HepG2 (cell line): Measurements from ENCODE around the gene C2orf74. TPM values are rescaled to one million over a fixed set of nuclear protein-coding genes. Genes with fewer than 3 reads are reported as not detected.

ENCODE experiments used
- AGO2 ChIP-seq: fragments of 200-400 bp; formaldehyde crosslinking; optimal IDR thresholded peaks from 2 replicates; pipeline ENCODE3; 2017; ENCODE audit warnings: mild to moderate bottlenecking, low read depth, low read length, moderate library complexity
- ATF5 ChIP-seq: sonication (generic); formaldehyde crosslinking; IDR thresholded peaks from 2 replicates; pipeline ENCODE4 v1.4.0; 2020; ENCODE audit warnings: mild to moderate bottlenecking, low read depth, missing genetic modification reagents
- CBX1 ChIP-seq: IDR thresholded peaks from one replicate; pipeline ENCODE4 v1.6.1; 2016; ENCODE audit warnings: antibody characterized with exemption, low read depth
- E2F1 ChIP-seq: sonication (generic); formaldehyde crosslinking; IDR thresholded peaks from 2 replicates; pipeline ENCODE4 v1.5.0; 2020; ENCODE audit warnings: missing genetic modification reagents
- GABPA ChIP-seq, 2 experiments: IDR thresholded peaks; 2 replicates each; pipeline ENCODE4 v1.6.1; 2011 to 2016; ENCODE audit warnings: low read depth in 2 of 2, low read length in 1 of 2, missing biosample characterization in 1 of 2, missing genetic modification characterization in 1 of 2
- GMEB1 ChIP-seq: sonication (generic); formaldehyde crosslinking; IDR thresholded peaks from 2 replicates; pipeline ENCODE4 v1.5.1; 2020; ENCODE audit warnings: missing genetic modification reagents, mild to moderate bottlenecking, borderline replicate concordance
- HDAC2 ChIP-seq: sonication (generic); formaldehyde crosslinking; IDR thresholded peaks from 2 replicates; pipeline ENCODE4 v1.4.0; 2020; ENCODE audit warnings: missing genetic modification reagents
- HES4 ChIP-seq: sonication (generic); formaldehyde crosslinking; IDR thresholded peaks from 2 replicates; pipeline ENCODE4 v1.9.0; 2021; ENCODE audit warnings: mild to moderate bottlenecking, missing genetic modification reagents, borderline replicate concordance
- HOMEZ ChIP-seq: IDR thresholded peaks from 2 replicates; pipeline ENCODE4 v1.6.1; 2016; ENCODE audit warnings: low read depth
- KAT8 ChIP-seq: IDR thresholded peaks from 2 replicates; pipeline ENCODE4 v1.6.1; 2016; ENCODE audit warnings: missing genetic modification reagents, missing compliant biosample characterization
- ONECUT2 ChIP-seq: sonication (generic); formaldehyde crosslinking; IDR thresholded peaks from 2 replicates; pipeline ENCODE4 v1.4.0; 2020; ENCODE audit warnings: missing genetic modification reagents
- PATZ1 ChIP-seq: sonication (generic); formaldehyde crosslinking; IDR thresholded peaks from 2 replicates; pipeline ENCODE4 v1.4.0; 2020; ENCODE audit warnings: missing genetic modification reagents
- PHF20 ChIP-seq: sonication (generic); formaldehyde crosslinking; IDR thresholded peaks from 2 replicates; pipeline ENCODE4 v1.5.0; 2020; ENCODE audit warnings: mild to moderate bottlenecking, missing genetic modification reagents
- RELA ChIP-seq: sonication (generic); formaldehyde crosslinking; IDR thresholded peaks from 2 replicates; pipeline ENCODE4 v1.4.0; 2020; ENCODE audit warnings: missing genetic modification reagents
- SIN3B ChIP-seq: fragments of 150-350 bp; IDR thresholded peaks from 2 replicates; pipeline ENCODE4 v1.6.1; 2014; ENCODE audit warnings: low read length
- TFDP2 ChIP-seq: sonication (generic); formaldehyde crosslinking; IDR thresholded peaks from 2 replicates; pipeline ENCODE4 v1.4.0; 2020; ENCODE audit warnings: missing genetic modification reagents
- ZFP36 ChIP-seq: fragments of 150-350 bp; IDR thresholded peaks from 2 replicates; pipeline ENCODE4 v1.6.1; 2018; ENCODE audit warnings: borderline replicate concordance, low read length, low read depth; ENCODE audit not compliant: partially characterized antibody
- ZNF234 ChIP-seq: sonication (generic); formaldehyde crosslinking; conservative IDR thresholded peaks from 2 replicates; pipeline ENCODE4 v1.5.1; 2020; ENCODE audit warnings: mild to moderate bottlenecking, missing genetic modification reagents
- ZNF546 ChIP-seq: sonication (generic); formaldehyde crosslinking; conservative IDR thresholded peaks from 2 replicates; pipeline ENCODE4 v1.8.1; 2023; ENCODE audit warnings: mild to moderate bottlenecking, missing genetic modification reagents
- ZNF589 ChIP-seq: sonication (generic); formaldehyde crosslinking; conservative IDR thresholded peaks from 2 replicates; pipeline ENCODE4 v1.8.0; 2022; ENCODE audit warnings: mild to moderate bottlenecking, moderate library complexity, missing genetic modification reagents
- polyA plus RNA-seq, 8 experiments: library from polyadenylated mRNA; depleted of rRNA in 3 of 8; stranded (reverse) in 7 of 8; unstranded in 1 of 8; fragments of >200 nt; fragmentation: Illumina TruSeq in 4 of 8; extraction: Trizol in 4 of 8; gene quantifications; 2 replicates each; pipeline versions ENCODE4 v1.2.1 to v1.2.3, GENCODE V29; 2011 to 2016; ENCODE audit warnings: low read depth in 4 of 8, missing spikeins in 1 of 8, mixed read lengths in 1 of 8; ENCODE audit not compliant: insufficient read depth in 1 of 8
- total RNA-seq, 5 experiments: library from RNA; depleted of rRNA; stranded (reverse); fragments of >200 nt; fragmentation: Illumina TruSeq; extraction: Trizol; gene quantifications; 2 replicates each; pipeline ENCODE4 v1.2.3, GENCODE V29; 2016; ENCODE audit warnings: low read depth in 1 of 5

C2orf74 gene
- total and polyA plus RNA-seq, 2 of the 13 experiments (the other 11 are each of a cell fraction or from before 2014, with no cell fraction given): 10.6 to 13.8 TPM

GRCh38 chr2:61144697-61145268 lies 17.2 kb upstream of the C2orf74 start (continued):
- TF ChIP-seq HOMEZ (CRISPR knock-in tag) (peak; percentile 100), ONECUT2 (CRISPR knock-in tag) (no peak; the same call in 1 of the 2 replicates), GABPA (IDR thresholded peaks at IDR 0.05; ENCODE audit: low read depth, low read length) (peak; percentile 20; the same call in 1 of the 2 replicates), GABPA (CRISPR knock-in tag; IDR thresholded peaks at IDR 0.05; ENCODE audit: low read depth) (peak; percentile 78), HES4 (CRISPR knock-in tag) (no peak), KAT8 (CRISPR knock-in tag) (peak; percentile 88), ZNF234 (CRISPR knock-in tag) (no peak), ZNF546 (CRISPR knock-in tag) (no peak), AGO2 (no peak), ZFP36 (no peak), ATF5 (CRISPR knock-in tag) (no peak), SIN3B (no peak), HDAC2 (CRISPR knock-in tag) (0 out of 2 replicates have a peak, but pooled peaks have one; percentile 44), E2F1 (CRISPR knock-in tag) (0 out of 2 replicates have a peak, but pooled peaks have one; percentile 40), GMEB1 (peak; percentile 48; the same call in 1 of the 2 replicates), ZNF589 (CRISPR knock-in tag) (no peak), RELA (CRISPR knock-in tag) (no peak), PATZ1 (CRISPR knock-in tag) (no peak), PHF20 (peak; percentile 76), CBX1 (peak; percentile 52), TFDP2 (peak; percentile 54)
